Activated CD4-positive, alpha-beta T cell treated with anti-CD3 and anti-CD28 coated beads, Interleukin-10, Interleukin-2, amounts not matched to agents 100 ng/mL and 50 ng/mL, durations not matched to agents 16 hours and 8 hours (primary cell): ENCODE measurements around the gene TCERG1L.

Experiments used
- DNase-seq: peaks from one replicate; pipeline ENCODE4 v3.0.0-alpha.2; 2020

Gene TCERG1L

DNA sequence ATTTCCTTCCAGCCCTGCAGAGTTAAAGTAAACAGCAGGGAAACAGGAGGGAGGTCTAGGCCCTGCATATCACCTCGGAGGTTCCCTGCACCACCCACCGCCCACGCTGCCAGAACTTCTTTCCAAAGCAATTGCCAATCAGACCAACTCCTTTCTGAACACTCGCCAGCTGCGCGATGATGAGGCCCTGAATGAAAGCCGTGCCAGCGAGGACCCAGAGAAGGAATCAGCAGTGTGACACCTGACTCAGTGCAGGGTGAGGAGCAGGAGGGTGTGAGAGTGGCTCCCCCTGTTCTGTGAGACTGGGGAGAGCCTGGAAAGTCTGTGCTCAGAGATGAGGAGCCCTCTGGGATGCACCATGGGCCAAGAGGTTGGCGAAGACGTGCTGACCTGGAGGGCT, 3.3 kb upstream of the TCERG1L start:
- DNase-seq = no peak

- no peak for DNase-seq
Measured at GRCh38 chr10:131314148-131314547, 2.6 kb upstream of the TCERG1L start.

DNA sequence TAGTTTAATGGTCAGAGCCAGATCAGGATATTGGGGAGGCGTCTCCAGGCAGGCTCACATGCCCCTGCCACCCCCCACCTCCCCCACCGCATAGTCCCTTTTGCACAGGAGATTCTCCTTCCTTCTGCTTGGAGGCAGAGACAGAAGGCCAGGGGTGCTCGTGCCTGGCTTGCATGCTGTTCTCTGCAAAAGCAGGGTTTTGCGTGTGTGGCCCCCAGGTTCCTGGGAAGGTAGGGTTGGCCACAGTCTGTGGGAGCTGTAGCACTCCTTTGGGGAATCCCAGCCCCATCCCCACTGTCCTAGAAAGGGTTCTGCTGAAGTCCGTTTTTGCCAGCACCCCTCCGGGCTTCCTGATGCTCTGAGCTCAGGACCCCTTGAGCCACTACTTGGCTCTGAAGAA, 1.9 kb upstream of the TCERG1L start:
- no peak for DNase-seq

GRCh38 chr10:131312478-131312836, 936 bp upstream of the TCERG1L start:
- peak; percentile 16 for DNase-seq

- no peak for DNase-seq
Measured at GRCh38 chr10:131311402-131311660, 190 bp downstream of the TCERG1L start.

DNA sequence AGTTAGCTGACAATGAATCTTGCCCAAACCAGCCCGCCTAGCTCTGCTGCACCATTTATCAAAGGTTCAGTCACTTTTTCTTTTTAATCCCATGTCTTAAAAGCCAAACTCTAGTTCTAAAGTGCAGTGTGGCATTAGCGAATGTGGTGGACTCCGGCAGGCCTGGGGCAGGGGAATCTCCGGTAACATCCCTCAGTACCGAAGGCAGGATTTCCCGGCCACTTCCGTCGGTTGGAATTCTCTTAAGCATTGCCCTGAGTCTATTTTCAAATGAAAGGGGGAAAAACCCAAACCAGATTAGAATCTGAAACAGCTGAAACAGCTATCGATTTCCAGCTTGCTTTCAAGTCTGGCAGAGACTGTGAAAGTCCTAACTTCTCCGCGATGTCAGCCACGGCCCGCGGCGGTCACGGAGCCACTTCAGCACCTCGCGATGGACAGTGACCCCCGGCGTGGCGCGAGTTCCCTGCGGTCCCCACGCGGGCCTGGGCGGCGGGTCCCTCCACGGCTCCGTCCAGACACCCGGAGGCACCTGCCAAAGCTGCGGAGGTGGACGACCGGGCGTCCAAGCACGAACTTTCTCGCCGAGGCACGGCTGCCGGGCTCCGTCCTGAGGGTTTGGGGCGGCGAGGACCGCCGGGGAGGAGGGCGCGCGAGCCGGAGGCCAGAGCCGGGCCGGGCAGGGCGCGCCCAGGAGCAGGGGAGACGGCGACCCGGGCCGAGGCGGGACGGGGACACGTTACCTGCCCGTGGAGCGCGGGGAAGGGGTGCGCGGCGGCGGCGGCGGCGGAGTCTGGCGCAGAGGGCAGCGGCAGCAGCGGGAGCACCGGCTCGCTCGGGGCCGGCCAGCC, 745 bp downstream of the TCERG1L start:
- no peak for DNase-seq

DNA sequence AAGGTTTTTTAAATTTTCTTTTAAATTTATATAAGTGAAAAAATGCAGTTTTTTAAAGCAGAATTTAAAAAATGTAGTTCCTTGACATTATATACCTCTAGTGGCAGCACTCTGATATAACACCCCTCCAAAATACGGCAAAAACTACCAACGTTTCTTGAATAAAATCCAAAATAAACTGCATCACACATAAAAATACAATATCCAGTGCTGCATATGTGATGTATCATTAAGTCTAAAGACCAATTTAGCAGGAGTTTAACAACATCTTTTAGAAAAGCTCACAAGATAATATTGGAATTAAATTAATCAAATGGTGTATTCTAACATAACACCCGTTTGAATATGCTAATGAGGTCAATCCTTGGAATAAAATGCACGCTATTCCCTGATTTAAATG, 1.4 kb downstream of the TCERG1L start:
- DNase-seq = no peak

GRCh38 chr10:131300508-131300907, 11.0 kb downstream of the TCERG1L start:
- no peak for DNase-seq

GRCh38 chr10:131290781-131291180, 20.7 kb downstream of the TCERG1L start:
- no peak for DNase-seq

GRCh38 chr10:131288648-131289047, 22.9 kb downstream of the TCERG1L start:
- DNase-seq = no peak

GRCh38 chr10:131282961-131283360, 28.6 kb downstream of the TCERG1L start:
- no peak for DNase-seq

- DNase-seq = no peak
Measured at GRCh38 chr10:131280101-131280500, 31.4 kb downstream of the TCERG1L start.

GRCh38 chr10:131279516-131279915, 32.0 kb downstream of the TCERG1L start:
- DNase-seq = no peak

DNA sequence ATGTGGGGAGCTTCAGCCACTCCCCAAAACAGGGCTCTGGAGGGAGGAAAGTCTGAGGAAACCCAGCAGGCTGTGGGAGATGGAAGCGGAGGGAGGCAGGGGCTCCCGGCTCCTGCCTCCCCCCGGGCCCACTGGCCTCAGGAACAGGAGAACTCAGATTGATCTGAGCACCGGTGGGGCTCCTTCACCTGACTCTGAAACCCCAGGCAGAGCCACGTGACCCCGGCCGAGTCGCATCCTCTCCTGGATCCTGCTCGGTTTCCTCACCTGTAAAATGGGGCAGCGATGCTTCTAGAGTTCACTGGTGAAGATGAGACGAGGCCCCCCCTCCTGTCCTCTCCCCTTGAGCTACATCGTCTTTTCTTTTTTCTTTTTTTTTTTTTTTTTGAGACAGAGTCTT, 33.6 kb downstream of the TCERG1L start:
- DNase-seq = no peak

DNA sequence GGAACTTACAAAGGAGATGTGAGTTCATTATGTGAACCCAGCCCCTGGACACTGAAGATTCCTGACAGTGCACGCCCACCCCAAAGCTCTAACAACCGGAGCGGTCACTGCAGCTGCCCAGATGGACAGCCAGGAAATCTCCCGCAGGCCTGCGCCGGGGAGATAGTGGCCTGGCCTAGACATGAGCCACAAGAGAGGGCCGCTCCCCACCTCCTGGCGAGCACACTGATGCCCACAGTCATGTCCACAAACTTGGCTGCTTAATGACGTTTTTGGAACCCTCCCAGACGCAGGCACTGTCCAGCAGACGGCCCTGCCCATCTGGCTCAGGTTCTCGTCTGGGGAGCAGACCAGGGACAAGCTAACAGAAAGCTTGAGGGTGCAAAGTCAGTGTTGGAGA, 34.2 kb downstream of the TCERG1L start:
- no peak for DNase-seq

DNA sequence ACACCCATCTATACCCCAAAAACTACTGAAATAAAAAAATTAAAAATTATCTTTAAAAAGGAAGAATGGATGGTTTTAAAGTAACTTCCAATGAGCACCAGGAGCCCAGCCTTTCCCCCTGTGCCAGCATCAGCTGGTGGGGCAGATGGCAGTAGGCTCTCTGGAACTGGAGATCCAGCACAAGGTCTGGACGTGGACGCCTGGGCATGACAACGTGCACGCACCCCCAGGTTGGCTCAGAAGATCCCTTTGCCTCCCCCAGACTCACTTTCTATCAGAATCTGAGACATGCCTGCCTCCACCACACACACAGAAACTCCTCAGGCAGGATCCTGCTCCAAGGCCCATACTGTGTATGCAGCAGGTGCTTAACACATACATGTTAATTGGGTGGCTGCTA, 35.8 kb downstream of the TCERG1L start:
- no peak for DNase-seq

- DNase-seq = no peak
Measured at GRCh38 chr10:131274883-131275282, 36.6 kb downstream of the TCERG1L start.

GRCh38 chr10:131274133-131274880, 37.2 kb downstream of the TCERG1L start:
- DNase-seq = no peak

- DNase-seq = no peak
Measured at GRCh38 chr10:131273476-131273875, 38.0 kb downstream of the TCERG1L start.

DNA sequence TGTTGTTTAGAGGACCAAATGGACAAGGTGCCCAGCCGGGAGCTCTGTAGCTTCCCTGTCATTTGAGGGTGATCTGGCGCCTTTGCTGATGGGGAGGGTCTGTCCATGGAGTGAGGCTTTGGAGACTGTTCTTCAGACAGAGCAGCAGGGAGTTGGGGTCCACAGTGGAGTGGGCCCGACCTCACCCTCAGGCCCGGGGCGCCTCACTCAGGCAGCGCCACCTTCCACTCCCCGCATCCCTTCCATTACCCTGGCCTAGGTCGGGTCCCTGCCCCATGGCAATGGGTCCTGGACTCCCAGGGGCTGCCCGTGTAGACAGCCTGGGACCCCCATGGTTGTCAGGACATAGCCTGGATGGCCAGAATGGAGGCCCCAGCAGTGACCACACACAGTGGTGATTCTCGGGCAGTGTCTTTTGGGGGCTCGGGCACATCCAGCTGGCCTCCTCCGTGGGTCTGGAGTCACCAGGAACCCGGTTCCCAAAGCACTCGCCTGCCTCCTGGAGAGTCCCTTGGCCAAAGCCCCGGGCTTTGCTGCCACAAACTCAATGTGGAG, 38.5 kb downstream of the TCERG1L start:
- DNase-seq = no peak

DNA sequence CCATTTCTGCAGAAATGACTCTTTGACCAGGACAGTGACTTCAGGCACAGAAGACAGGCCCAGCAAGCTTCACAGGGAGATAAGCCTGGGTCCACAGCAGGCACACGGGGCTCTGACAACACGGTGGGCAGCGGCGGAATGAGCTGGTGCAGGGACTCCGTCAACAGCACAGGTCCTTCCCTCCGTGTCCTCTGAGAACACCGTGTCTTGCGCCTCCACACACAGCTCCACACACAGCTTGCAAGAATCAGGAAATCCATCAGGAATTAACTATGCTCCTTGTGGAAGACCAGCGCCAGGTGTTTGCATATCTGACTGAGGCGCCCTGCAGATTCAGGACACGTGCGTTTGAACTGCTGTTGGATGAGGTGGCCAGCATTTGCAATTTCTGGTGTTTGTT, 39.6 kb downstream of the TCERG1L start:
- DNase-seq = no peak

DNA sequence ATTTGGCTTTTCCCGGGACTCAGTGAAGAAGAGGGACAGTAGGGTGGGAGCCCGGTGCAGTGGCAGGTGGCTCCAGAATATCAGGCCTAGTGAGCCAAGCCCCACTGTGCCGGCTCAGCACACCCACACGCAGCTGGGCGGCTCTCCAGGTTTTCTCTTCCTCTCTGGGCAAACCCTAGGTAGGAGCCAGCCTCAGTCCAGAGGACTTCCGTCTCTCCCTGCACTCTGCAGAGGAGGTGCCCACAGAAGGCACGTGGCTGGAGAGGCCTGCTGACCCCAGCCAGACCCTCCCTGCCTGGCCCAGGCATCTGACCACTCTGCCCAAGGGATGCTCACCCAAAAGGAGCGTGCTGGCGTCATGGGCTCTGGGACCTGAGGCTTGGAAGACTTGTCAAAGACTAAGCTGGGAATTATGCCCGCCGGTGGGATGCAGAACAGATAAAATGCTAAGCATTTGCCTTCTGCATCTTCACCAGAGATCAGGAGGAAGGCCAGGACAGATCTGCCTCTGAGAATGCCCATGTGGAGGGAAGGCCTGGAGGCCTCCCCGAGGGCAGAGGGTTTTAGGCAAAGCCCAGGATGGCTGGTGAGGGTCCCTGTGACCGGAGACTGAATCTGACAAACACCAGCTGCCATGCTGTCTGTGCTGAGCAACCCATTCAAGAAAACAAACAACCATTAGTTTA, 40.2 kb downstream of the TCERG1L start:
- DNase-seq = no peak

- DNase-seq = no peak
Measured at GRCh38 chr10:131270461-131271190, 40.9 kb downstream of the TCERG1L start.
